HG03175 (cell line): Measurements from ENCODE around the gene OTUB2.

Experiments
- ATAC-seq: cut with Tn5 transposase; IDR thresholded peaks from one replicate; pipeline ENCODE4 v1.9.1; 2021; ENCODE audit warnings: mild to moderate bottlenecking, moderate library complexity; ENCODE audit not compliant: unreplicated experiment

The OTUB2 gene

DNA sequence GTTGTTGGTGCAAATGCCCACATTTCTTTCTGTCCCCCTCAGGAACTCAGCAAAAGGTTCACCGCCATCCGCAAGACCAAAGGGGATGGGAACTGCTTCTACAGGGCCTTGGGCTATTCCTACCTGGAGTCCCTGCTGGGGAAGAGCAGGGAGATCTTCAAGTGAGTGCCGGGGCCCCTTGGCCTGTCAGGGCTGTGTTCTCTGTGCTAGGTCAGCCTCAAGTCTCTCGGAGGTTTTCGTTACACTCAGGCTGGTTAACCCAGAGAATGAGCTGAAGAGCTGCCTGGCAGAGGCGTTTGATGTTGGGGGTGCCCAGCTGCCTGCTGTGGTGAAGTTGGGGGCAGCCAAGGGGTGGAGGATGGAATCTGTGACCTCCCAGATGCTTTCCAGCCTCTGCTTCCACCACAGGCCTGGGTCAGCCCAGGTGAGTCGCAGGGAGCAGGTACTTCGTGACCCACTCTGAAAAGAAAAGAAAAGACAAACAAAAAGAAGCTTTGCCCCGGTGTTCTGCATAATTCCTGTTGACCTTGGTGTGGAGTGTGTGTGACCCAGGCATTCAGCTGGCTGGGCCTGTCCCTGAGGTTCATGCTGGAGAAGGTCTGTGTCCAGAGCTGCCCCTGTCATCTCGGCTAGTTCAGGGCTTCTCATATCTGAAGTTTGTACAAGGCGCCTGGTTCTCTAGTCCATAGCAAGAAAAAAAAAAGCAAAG is 12.9 kb downstream of the OTUB2 start:
- no peak for ATAC-seq

DNA sequence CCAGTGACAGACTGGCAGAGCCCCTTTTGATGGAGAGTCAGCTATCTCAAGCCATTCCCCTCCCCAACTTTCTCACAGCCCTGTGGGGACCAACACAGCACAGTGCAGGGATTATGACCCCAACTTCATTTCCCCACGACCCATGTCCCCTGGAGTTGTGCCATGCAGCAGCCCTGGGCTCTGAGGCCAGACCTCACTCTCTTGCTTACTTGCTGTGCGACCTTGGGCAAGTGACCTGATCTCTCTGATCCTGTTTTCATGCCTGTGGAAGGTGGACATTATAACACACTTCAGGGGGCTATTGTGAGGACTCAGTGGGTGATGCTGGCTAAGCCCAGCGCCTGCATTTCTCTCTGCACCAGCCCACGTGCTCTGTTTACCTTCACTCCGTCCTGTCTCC is 14.1 kb downstream of the OTUB2 start:
- ATAC-seq = no peak

DNA sequence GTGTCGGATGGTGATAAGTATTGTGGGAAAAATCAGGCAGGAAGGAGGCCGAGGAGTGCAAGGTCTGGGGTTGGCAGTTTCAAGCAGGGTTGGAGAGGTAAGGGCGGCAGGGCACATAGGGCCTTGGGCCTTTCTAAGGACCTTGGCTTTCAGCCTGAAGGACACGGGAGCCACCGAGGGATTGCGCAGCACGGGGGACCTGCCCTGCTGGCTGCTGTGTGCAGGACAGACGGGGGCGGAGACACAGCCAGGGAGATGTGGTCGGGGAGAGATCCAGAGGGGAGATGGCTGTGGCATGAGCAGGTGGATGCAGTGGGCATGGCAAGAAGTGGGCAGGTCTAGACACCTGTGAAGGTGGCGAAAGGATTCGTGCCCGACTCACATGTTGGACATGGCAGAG is 14.7 kb downstream of the OTUB2 start:
- ATAC-seq = no peak

DNA sequence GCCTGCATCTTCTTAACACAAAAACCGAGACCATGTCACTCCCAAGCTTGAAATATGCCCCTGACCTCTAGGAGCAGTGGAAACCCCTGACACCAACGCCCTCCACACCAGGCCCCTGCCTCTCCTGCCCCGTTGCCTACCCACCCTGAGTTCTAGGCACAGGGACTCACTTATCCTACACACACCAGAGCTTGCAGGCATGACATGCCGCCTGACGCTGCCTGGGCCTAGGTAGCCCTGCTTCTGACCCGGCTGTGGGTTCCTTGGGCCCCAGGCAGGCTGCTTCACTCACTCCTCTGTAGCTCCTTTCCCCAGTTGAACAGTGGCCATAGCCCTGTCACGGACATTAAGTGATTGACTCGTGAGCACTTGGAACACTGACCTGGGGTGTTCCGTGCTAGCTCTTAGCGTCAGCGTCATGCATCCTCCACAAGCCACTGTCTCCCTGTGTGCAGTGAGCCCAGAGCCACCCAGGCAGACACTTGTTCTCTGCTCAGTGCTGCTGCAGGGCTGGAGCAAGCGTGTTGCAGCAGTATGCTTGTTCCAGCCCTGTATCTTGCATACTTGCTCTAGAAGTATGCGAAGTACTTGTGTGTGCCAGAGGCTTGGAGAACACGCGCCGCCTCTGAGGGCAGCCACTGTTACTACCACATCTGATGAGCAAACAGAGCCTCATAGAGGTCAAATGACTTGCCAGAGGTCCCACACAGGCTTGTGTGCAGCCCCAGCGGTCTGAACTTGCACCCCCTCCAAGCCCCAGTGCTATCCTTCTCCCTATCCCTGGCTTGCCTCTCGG is 15.6 kb downstream of the OTUB2 start:
- no peak for ATAC-seq

DNA sequence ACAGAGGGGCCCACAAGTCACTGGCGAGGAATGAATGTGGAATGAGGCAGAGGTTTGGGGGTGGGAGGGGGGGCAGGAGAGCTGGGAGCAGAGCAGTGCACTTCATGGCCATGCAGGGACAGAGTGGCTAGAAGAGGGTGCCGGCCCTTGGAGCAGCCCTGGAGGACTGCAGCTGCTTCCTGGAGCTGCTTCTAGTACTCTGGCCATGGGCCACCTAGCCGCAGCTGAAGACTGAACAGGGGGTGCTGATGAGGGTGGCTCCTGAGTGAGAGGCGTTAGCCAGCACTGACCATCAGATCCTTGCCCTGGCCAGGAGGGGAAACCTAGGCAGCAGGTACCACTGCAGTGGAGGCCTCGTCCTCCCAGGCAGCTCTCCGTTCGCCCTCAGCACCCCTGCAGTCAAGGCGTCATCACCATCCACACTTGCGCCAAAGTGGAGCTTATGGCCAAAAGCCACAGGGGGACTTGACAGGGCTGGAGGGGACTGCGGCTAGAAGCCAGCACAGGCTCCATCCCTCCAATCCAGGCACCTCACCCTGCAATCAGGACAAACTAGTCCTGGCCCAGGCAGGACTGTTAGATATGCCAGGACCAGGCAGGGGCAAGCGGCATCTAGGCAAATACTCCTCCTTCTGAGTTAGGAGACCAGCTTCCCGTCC is 16.4 kb downstream of the OTUB2 start:
- ATAC-seq = no peak

DNA sequence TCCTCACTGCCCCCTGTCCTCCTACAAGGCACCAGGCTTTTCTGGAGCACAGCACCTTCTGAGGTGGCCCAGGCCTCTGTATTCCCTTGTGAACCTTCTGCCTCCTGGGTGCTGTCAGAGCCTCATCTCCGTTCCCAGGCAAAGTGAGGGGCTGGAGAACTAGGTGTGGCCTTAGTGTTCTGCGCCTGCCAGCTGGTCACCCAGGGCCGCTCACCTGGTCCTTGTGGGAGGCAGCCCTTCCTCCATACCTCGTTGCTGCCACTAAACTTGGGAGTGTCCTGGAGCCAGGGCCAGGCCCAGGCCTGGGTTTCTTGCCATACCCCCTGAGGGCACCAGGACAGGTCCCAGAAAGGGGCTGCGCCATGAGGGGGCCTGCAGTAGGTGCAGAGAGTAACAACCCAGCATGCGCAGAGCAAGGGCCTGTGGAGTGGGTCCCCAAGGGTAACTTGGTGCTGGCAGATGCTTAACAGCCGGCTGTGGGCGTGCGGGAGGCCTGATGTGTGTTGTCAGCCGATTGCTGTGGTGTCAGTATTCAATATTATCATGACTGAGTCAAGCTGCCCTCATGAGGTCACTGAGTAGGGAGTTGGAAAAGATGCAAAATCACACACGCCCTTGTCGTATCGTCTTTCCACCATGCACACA is 17.1 kb downstream of the OTUB2 start:
- ATAC-seq = no peak

DNA sequence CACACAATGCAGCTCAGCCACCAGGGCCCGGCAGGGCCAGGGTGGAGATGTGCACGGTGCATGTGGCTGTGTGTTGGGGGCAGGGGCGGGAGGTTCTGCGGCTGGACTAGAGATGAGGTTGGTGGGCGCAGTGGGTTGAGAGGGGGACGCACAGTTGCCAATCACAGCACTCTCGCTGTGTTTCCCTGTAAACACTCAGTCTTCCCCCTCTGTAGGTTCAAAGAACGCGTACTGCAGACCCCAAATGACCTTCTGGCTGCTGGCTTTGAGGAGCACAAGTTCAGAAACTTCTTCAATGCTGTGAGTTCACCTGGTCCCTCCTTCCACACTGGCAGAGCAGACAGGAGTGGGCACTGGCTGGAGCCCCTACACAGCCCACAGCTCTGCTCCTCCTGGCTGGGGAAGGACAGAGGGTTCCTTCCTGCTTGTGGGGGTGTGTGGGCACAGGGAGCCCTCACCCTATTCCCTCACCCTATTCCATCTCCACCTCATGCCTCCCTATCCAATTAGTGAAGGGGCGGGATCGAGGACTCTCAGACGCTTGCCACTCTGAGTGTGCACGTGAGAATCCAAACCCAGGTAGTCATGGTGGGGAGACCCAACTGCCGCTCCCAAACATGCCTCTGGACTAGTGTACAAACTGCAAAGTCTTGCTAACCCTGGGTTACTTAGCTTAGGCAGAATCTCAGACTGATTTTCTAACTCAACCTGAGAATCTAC is 17.8 kb downstream of the OTUB2 start:
- no peak for ATAC-seq

GRCh38 chr14:94044476-94045091 is 18.4 kb downstream of the OTUB2 start:
- no peak for ATAC-seq

DNA sequence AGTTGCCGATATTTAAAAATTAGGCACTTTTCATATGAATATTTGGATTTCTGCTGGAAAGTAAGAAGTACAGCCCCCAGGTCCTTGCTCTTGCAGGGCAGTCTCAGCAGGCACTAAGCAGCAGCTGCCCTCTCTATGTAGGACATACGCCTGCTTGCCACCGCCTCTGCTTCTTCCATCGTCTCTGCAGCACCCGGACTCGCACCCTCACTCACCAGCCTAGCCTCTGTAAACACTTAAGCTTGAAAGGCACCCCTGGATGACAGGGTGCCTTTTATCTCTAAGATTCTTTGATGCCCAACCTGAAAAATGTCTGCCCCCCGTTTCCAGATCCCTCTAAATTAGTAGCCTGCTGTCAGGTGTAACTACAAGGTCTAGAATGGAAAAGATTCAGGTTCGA is 19.0 kb downstream of the OTUB2 start:
- no peak for ATAC-seq

DNA sequence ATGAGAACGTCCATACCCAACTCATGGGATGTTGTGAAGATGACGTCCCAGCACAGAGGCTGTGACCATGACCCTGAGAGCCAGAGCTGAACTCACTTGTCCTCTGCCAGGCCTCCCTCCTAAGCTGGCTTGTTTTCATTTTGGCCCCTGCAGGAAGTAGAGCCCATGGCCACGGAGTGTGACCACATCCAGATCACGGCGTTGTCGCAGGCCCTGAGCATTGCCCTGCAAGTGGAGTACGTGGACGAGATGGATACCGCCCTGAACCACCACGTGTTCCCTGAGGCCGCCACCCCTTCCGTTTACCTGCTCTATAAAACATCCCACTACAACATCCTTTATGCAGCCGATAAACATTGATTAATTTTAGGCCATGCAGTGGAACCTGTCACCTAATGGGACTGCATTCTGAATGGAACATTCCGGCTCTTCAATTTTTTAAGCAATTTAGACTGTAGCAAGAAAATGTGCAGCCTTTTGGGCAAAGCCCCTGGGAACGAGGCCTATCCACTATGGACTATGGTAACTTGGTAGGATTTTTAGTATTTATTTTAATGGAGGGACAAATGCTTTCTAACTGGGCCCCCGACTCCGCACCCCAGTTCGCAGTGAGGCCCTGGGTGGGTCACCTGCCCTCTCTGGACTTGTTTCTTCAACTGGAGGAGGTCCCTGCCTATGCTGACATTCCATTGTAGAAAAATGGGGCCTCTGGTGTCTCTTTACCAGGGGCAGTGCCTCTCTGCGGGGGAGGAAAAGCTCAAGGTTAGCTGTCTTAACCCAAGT is 19.6 kb downstream of the OTUB2 start:
- no peak for ATAC-seq

DNA sequence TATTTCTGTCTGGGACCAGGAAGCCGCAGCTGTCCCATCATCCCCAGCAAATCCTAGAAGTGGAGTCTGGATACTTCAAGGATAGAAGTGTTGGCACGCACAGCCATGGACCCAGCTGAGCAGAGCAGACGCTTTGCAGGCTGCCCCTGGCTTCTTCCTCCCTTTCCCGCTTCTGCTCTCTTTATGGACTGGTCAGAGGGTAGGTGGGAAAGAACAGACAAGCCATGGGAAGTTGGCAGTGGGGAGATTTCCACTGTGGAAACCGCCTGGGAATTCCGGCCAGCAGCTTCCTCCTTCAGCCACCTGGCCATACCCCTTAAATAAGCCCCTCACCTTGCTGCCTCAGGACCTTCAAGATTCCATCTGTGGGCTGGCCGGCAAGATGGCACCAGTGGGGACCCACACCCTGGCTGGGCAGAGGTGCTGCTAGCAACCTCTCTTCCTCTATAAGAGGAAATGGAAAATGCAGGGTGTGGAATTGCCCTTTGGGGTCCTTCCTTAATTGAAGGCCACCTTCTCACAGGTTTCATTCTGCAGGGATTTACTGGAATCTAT is 20.6 kb downstream of the OTUB2 start:
- no peak for ATAC-seq

- ATAC-seq = no peak
These were observed 21.4 kb downstream of the OTUB2 start for GRCh38 chr14:94047581-94047980.

GRCh38 chr14:94048691-94049624 is 22.8 kb downstream of the OTUB2 start:
- no peak for ATAC-seq

- no peak for ATAC-seq
These were observed 23.5 kb downstream of the OTUB2 start for GRCh38 chr14:94049625-94050023.

DNA sequence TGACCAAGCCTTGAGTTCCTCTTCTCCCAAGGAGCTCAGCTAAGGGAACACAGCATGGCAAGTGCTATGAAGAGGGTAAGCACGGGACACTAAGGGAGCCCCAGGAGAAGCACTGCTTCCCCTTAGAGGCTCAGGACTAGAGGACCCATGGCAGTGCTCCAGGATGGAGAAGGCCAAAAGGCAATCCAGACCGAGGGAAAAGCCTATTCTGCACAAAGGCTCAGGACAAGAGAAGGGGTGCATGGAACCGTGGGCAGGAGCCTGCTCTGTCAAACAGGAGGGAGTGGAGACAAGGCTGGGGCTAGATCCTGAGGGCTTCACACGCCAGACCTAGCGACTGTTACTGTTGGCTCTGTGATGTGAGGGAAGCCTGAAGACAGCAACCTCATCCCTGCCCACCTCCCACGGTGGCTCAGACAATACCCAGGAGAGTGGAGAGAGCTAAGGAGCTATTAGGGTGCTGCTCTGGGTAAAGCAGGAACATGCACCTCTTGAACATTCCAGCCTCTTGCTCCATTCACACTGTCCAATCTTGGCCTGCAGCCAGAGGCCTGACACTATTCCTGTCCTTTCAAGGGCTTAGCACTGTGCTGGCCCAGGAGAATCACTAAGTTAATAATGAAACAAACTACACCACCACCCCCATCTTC is 24.2 kb downstream of the OTUB2 start:
- ATAC-seq = no peak

- ATAC-seq = no peak
These were observed 25.0 kb downstream of the OTUB2 start for GRCh38 chr14:94051115-94051514.

DNA sequence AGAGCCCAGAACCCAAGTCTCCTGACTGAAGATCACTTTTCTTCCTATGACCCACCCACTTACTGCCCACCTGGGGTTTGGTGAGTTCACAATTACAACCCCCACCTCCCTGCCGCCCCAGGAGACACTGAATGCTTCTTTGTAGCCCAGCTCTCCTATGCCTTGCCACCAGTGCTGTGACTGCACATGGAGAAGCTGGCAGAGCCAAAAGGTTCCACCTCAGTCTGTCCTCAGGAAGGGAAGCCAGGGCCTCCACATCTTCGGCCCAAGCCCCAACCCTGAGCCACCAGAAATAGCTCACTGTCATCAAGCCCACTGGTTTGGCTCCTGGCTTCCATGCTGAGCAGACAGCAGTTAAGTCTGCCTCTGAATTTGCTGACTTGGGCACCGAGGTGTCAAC is 25.6 kb downstream of the OTUB2 start:
- ATAC-seq = no peak

DNA sequence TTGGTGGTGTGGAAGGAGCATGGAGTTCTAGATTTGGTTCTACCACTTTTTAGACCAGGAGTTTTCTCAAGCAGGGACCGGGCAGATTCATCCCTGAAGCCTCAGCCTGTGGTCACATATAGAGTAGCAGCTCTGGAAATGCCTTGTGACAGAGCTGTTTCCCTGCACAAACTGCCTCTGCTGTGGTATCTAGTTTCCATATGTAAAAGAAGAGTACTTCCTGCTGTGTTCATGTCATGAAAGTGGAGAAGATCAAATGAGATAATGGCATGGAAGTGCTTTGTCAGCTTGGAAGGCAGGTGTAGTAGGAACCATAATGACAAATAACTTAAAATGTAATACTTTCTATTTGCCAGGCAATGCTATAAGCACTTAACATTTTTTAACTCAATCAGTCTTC is 26.1 kb downstream of the OTUB2 start:
- no peak for ATAC-seq
